Measurements from ENCODE around the gene KAT2A. TPM values are rescaled to one million over a fixed set of nuclear protein-coding genes. Genes with fewer than 3 reads are reported as not detected.

Gene KAT2A
- total and polyA plus RNA-seq, 4 donors: 18.8 to 56.8 (median 32.7) TPM

GRCh38 chr17:42079541-42079940 lies 41.6 kb downstream of the KAT2A start:
- Histone ChIP-seq H3K27me3 (ENCODE audit: control insufficient read depth in 3 of 3, insufficient read depth in 3 of 3, low read length in 2 of 3) (peaks cover 0 to 2% (median 0%) of the 10 kb centered on the region in 3 donors), H3K36me3 (ENCODE audit: control insufficient read depth in 4 of 4, insufficient read depth in 4 of 4, low read length in 4 of 4) (no peaks in the 10 kb centered on the region), H3K4me3 (no peak overlapping the region), H3K4me1 (ENCODE audit: control insufficient read depth in 5 of 5, insufficient read depth in 5 of 5, low read length in 5 of 5) (no peaks in the 10 kb centered on the region), H3K27ac (ENCODE audit: low read depth in 1 of 2, low read length in 1 of 2) (no peak overlapping the region), H3K9me3 (ENCODE audit: control insufficient read depth in 4 of 4, insufficient read depth in 3 of 4, low read length in 3 of 4) (no peaks in the 10 kb centered on the region), H3K9ac (ENCODE audit: insufficient read depth in 1 of 2, low read length in 2 of 2) (no peak overlapping the region)
- ATAC-seq (ENCODE audit: insufficient read depth, low FRiP score): no peak
- DNase-seq: no peak
- TF ChIP-seq CTCF (IDR thresholded peaks at IDR 0.05; ENCODE audit: control extremely low read depth, extremely low read depth): no peak
- WGBS, 2 donors: 63 to 85% methylated on average over 2 of the region's 2 CpGs

- DNase-seq: peak in 1 of 3 donors; percentile 5
- no peak for TF ChIP-seq CTCF (IDR thresholded peaks at IDR 0.05; ENCODE audit: control extremely low read depth, extremely low read depth)
Observed at GRCh38 chr17:42078396-42079043, 42.6 kb downstream of the KAT2A start.

GRCh38 chr17:42077755-42078154 lies 43.4 kb downstream of the KAT2A start:
- Histone ChIP-seq H3K27me3 (ENCODE audit: control insufficient read depth in 3 of 3, insufficient read depth in 3 of 3, low read length in 2 of 3) (peaks cover 0 to 7% (median 6%) of the 10 kb centered on the region in 3 donors), H3K4me3 (no peak overlapping the region), H3K4me1 (ENCODE audit: control insufficient read depth in 5 of 5, insufficient read depth in 5 of 5, low read length in 5 of 5) (no peaks in the 10 kb centered on the region), H3K36me3 (ENCODE audit: control insufficient read depth in 4 of 4, insufficient read depth in 4 of 4, low read length in 4 of 4) (no peaks in the 10 kb centered on the region), H3K9me3 (ENCODE audit: control insufficient read depth in 4 of 4, insufficient read depth in 3 of 4, low read length in 3 of 4) (no peaks in the 10 kb centered on the region), H3K27ac (ENCODE audit: low read depth in 1 of 2, low read length in 1 of 2) (no peak overlapping the region), H3K9ac (ENCODE audit: insufficient read depth in 1 of 2, low read length in 2 of 2) (no peak overlapping the region)
- 95% methylated on average over 5 of the region's 5 CpGs for WGBS, 2 donors
- DNase-seq (no peak), ATAC-seq (ENCODE audit: insufficient read depth, low FRiP score) (no peak)
- TF ChIP-seq CTCF (IDR thresholded peaks at IDR 0.05; ENCODE audit: control extremely low read depth, extremely low read depth): no peak

More at GRCh38 chr17:42078396-42079043, 42.6 kb downstream of the KAT2A start:
- Histone ChIP-seq H3K9ac (ENCODE audit: insufficient read depth in 1 of 2, low read length in 2 of 2) (no peak overlapping the region), H3K9me3 (ENCODE audit: control insufficient read depth in 4 of 4, insufficient read depth in 3 of 4, low read length in 3 of 4) (no peaks in the 10 kb centered on the region), H3K27ac (ENCODE audit: low read depth in 1 of 2, low read length in 1 of 2) (no peak overlapping the region), H3K4me1 (ENCODE audit: control insufficient read depth in 5 of 5, insufficient read depth in 5 of 5, low read length in 5 of 5) (no peaks in the 10 kb centered on the region), H3K4me3 (no peak overlapping the region), H3K27me3 (ENCODE audit: control insufficient read depth in 3 of 3, insufficient read depth in 3 of 3, low read length in 2 of 3) (peaks cover 0 to 2% (median 0%) of the 10 kb centered on the region in 3 donors), H3K36me3 (ENCODE audit: control insufficient read depth in 4 of 4, insufficient read depth in 4 of 4, low read length in 4 of 4) (no peaks in the 10 kb centered on the region)
- WGBS, 2 donors: 56 to 59% methylated on average over 8 of the region's 8 CpGs
- ATAC-seq (ENCODE audit: insufficient read depth, low FRiP score): no peak

All from lung (tissue), 12 donors.